HUES6 (cell line): ENCODE results near the gene FRMD3.

Experiments used
- H3K27ac ChIP-seq: 2 replicates; pipeline ENCODE4 v1.7.0; 2013; ENCODE audit warnings: low read depth, mild to moderate bottlenecking, low read length, inconsistent platforms
- H3K27me3 ChIP-seq: 2 replicates; pipeline ENCODE4 v1.6.1; 2013; ENCODE audit warnings: low read length; ENCODE audit not compliant: control insufficient read depth, insufficient read depth
- H3K36me3 ChIP-seq: 2 replicates; pipeline ENCODE4 v1.6.1; 2013; ENCODE audit warnings: low read length; ENCODE audit not compliant: control insufficient read depth, insufficient read depth
- H3K4me1 ChIP-seq: 2 replicates; pipeline ENCODE4 v1.6.1; 2013; ENCODE audit warnings: low read length; ENCODE audit not compliant: control insufficient read depth, insufficient read depth
- H3K4me3 ChIP-seq: 2 replicates; pipeline ENCODE4 v1.5.1; 2013; ENCODE audit warnings: low read depth, low read length
- H3K9ac ChIP-seq: one replicate; pipeline ENCODE4 v1.6.1; 2013; ENCODE audit warnings: mild to moderate bottlenecking, low read length
- H3K9me3 ChIP-seq: 2 replicates; pipeline ENCODE4 v1.6.1; 2013; ENCODE audit warnings: low read depth, low read length; ENCODE audit not compliant: control insufficient read depth, insufficient read depth

Gene FRMD3

GRCh38 chr9:83266666-83267496, 271.3 kb downstream of the FRMD3 start:
- H3K4me1 ChIP-seq: peaks cover 10% of the 10 kb centered on the region
- H3K27me3 ChIP-seq: no peaks in the 10 kb centered on the region
- no peak overlapping the region for H3K9ac ChIP-seq
- no peak overlapping the region for H3K4me3 ChIP-seq
- H3K9me3 ChIP-seq: peaks cover 3% of the 10 kb centered on the region
- H3K36me3 ChIP-seq: no peaks in the 10 kb centered on the region
- no peak overlapping the region for H3K27ac ChIP-seq

DNA sequence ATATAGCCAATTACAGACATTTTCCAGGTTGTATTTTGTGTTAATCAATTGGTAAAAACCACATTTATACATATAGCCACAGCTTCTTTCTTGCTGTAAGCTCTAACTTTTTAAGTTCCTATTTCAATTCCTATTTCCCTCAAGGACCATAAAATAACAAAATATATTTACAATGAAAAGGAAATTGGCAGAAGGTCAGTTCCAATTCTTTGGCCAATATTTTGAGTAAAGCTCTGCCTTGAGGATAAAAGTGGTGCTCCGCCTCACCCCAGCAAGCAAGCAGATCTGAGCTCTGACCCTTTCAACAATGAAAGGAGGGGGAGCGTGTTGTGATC, 271.9 kb downstream of the FRMD3 start:
- no peak overlapping the region for H3K4me3 ChIP-seq
- no peaks in the 10 kb centered on the region for H3K36me3 ChIP-seq
- no peaks in the 10 kb centered on the region for H3K9me3 ChIP-seq
- no peaks in the 10 kb centered on the region for H3K27me3 ChIP-seq
- H3K9ac ChIP-seq: no peak overlapping the region
- peaks cover 10% of the 10 kb centered on the region for H3K4me1 ChIP-seq
- no peak overlapping the region for H3K27ac ChIP-seq

GRCh38 chr9:83264315-83264714, 273.9 kb downstream of the FRMD3 start:
- H3K27me3 ChIP-seq: no peaks in the 10 kb centered on the region
- H3K9ac ChIP-seq: no peak overlapping the region
- no peaks in the 10 kb centered on the region for H3K36me3 ChIP-seq
- peaks cover 10% of the 10 kb centered on the region for H3K4me1 ChIP-seq
- no peaks in the 10 kb centered on the region for H3K9me3 ChIP-seq
- no peak overlapping the region for H3K4me3 ChIP-seq
- no peak overlapping the region for H3K27ac ChIP-seq

- Histone ChIP-seq H3K4me3 (no peak overlapping the region), H3K4me1 (no peaks in the 10 kb centered on the region), H3K27me3 (no peaks in the 10 kb centered on the region), H3K9ac (no peak overlapping the region), H3K36me3 (no peaks in the 10 kb centered on the region), H3K27ac (no peak overlapping the region), H3K9me3 (no peaks in the 10 kb centered on the region)
These were observed 278.6 kb downstream of the FRMD3 start for GRCh38 chr9:83259558-83259957.

DNA sequence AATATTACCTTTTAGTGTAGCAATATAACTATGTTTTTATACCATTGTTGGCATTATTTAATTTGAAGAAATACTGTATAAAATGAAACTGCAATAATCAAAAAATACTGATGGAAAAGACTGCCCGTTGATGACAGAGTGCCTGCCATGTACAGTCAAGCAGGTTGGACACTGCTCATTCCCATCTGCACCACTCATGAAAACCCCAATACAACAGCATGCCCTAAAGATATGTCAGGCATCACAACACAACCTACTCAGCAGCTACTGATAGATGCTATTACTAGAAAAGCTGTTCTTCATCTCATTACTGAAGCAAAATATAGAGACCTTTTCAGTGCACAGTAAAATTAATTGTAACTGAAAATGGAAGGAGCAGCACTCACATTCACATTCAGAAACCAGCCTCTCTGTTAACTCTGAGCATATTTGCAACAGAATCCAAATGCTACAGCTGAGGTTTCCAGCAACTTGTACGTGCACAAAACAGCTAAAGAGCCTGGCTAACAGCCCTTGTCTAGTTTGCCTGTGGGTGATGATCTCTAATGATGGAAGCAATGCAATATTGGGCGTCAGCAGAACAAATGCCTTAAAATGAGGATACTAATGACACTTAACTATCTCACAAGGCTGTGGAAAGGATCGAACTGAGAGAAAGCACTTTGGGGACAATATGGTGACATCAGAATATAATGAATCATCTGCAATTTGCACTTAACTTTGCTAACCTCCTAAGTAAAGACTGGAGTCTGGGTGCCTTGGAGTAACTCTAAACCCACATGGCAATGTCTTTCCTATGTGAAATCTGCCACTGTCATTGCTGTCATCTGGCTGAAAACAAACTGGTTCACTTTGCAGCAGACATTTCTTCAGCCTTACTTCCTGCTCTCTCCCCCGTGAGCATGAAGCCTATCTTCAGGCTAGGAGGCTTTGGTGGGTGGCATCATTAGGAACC, 280.0 kb downstream of the FRMD3 start:
- H3K4me3 ChIP-seq: no peak overlapping the region
- H3K36me3 ChIP-seq: no peaks in the 10 kb centered on the region
- H3K9me3 ChIP-seq: no peaks in the 10 kb centered on the region
- H3K4me1 ChIP-seq: no peaks in the 10 kb centered on the region
- no peak overlapping the region for H3K27ac ChIP-seq
- H3K9ac ChIP-seq: no peak overlapping the region
- H3K27me3 ChIP-seq: no peaks in the 10 kb centered on the region

GRCh38 chr9:83247732-83248131, 290.5 kb downstream of the FRMD3 start:
- no peak overlapping the region for H3K4me3 ChIP-seq
- no peak overlapping the region for H3K27ac ChIP-seq
- no peaks in the 10 kb centered on the region for H3K4me1 ChIP-seq
- 0 out of 2 replicates have a peak, but pooled peaks cover 6% of the 10 kb centered on the region for H3K9me3 ChIP-seq
- H3K9ac ChIP-seq: no peak overlapping the region
- H3K27me3 ChIP-seq: no peaks in the 10 kb centered on the region
- H3K36me3 ChIP-seq: no peaks in the 10 kb centered on the region

DNA sequence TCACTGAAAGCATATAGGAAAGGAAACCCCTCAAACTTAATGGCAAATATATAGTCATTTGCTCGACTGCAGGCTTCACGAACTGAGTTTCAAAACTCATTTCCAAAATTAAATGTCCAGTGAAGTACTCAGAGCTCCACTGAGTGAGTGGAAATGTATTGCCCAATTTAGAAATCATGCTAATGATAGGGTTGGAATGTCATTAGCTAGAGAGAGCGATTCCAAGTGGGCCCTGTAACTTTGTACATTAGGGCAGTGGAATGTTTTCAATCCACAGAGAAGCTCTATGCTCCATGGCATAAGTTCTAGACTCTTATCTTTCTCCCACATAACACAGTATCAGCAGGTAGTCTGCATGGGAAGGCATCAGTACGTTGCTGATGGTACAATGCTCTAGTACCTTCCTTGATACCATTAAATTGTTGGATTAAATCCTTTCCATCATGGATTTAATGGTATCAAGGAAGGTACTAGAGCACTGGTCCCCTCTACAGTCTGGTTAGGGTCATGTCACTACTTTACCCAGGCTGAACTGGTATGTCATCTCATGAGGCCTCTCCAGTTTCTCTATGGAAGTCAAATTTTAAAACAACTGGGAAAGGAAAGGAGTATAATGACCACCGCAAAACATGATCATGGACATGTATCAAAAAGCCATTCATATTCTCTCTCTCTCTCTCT, 292.1 kb downstream of the FRMD3 start:
- no peaks in the 10 kb centered on the region for H3K9me3 ChIP-seq
- no peaks in the 10 kb centered on the region for H3K36me3 ChIP-seq
- H3K9ac ChIP-seq: no peak overlapping the region
- no peak overlapping the region for H3K4me3 ChIP-seq
- no peaks in the 10 kb centered on the region for H3K4me1 ChIP-seq
- H3K27me3 ChIP-seq: no peaks in the 10 kb centered on the region
- no peak overlapping the region for H3K27ac ChIP-seq

DNA sequence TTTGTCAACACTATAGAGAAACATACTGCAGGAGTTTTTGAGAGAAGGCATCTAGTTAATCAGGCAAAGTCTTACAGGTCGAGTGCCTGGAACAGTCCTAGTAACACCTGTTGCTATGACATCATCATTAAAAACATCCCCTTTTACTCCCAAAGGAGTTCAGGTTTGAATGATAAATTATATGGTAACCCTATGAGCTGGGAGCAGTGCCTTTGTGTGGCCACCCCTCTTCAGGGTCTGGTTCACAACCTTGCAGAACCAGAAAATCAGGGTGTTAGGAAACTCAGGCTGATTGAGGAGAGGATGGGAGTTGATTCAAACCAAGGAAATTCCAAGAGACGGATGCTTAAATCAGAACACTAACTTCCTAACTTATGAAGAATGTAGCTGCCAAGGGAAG, 296.1 kb downstream of the FRMD3 start:
- no peaks in the 10 kb centered on the region for H3K36me3 ChIP-seq
- H3K4me1 ChIP-seq: no peaks in the 10 kb centered on the region
- H3K9ac ChIP-seq: no peak overlapping the region
- H3K27me3 ChIP-seq: no peaks in the 10 kb centered on the region
- no peak overlapping the region for H3K27ac ChIP-seq
- H3K9me3 ChIP-seq: no peaks in the 10 kb centered on the region
- no peak overlapping the region for H3K4me3 ChIP-seq

DNA sequence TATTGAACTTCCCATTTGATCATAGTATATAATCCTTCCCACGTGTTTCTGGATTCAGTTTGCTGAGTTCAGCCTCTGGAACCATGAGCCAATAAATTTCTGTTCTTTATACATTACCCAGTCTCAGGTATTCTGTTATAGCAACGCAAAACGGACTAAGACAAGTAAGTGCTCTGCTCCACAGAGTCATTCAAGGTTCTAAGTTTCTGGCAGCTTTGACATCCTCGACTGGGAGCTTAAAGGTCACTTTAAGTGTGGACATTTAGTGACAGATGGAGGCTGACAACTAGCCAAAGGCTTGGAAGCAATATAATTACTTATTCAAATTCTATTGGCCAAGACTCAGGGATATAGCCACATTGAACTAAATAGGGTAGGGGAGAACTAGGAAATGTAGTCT, 297.5 kb downstream of the FRMD3 start:
- Histone ChIP-seq H3K9ac (no peak overlapping the region), H3K4me1 (peaks cover 5% of the 10 kb centered on the region; the same call in 1 of the 2 replicates), H3K9me3 (no peaks in the 10 kb centered on the region), H3K4me3 (no peak overlapping the region), H3K27ac (no peak overlapping the region), H3K27me3 (no peaks in the 10 kb centered on the region), H3K36me3 (no peaks in the 10 kb centered on the region)

GRCh38 chr9:83239747-83240146, 298.5 kb downstream of the FRMD3 start:
- Histone ChIP-seq H3K9ac (no peak overlapping the region), H3K27ac (no peak overlapping the region)

More at GRCh38 chr9:83239747-83240146, 298.5 kb downstream of the FRMD3 start:
- no peak overlapping the region for H3K4me3 ChIP-seq
- H3K36me3 ChIP-seq: no peaks in the 10 kb centered on the region
- H3K27me3 ChIP-seq: no peaks in the 10 kb centered on the region
- H3K4me1 ChIP-seq: peaks cover 9% of the 10 kb centered on the region; the same call in 1 of the 2 replicates
- H3K9me3 ChIP-seq: no peaks in the 10 kb centered on the region
